GM21737 (cell line): ENCODE results near the gene MACROD2.

ENCODE experiments used
- ATAC-seq: cut with Tn5 transposase; IDR thresholded peaks from one replicate; pipeline ENCODE4 v1.9.1; 2021; ENCODE audit warnings: mild to moderate bottlenecking, moderate library complexity; ENCODE audit not compliant: unreplicated experiment

Gene MACROD2

GRCh38 chr20:14510341-14510740 lies 515.0 kb downstream of the MACROD2 start:
- ATAC-seq: no peak

- no peak for ATAC-seq
These were observed 517.5 kb downstream of the MACROD2 start for GRCh38 chr20:14512839-14513238.

GRCh38 chr20:14518648-14519047 lies 523.3 kb downstream of the MACROD2 start:
- ATAC-seq: no peak

- no peak for ATAC-seq
These were observed 525.7 kb downstream of the MACROD2 start for GRCh38 chr20:14521016-14521415.

- no peak for ATAC-seq
These were observed 526.1 kb downstream of the MACROD2 start for GRCh38 chr20:14521436-14521835.

- no peak for ATAC-seq
These were observed 527.3 kb downstream of the MACROD2 start for GRCh38 chr20:14522595-14522994.

GRCh38 chr20:14523090-14523489 lies 527.8 kb downstream of the MACROD2 start:
- no peak for ATAC-seq

GRCh38 chr20:14525426-14525825 lies 530.1 kb downstream of the MACROD2 start:
- ATAC-seq: no peak

GRCh38 chr20:14526891-14527290 lies 531.6 kb downstream of the MACROD2 start:
- no peak for ATAC-seq

GRCh38 chr20:14531786-14532185 lies 536.5 kb downstream of the MACROD2 start:
- no peak for ATAC-seq

- no peak for ATAC-seq
These were observed 541.4 kb downstream of the MACROD2 start for GRCh38 chr20:14536738-14537137.

GRCh38 chr20:14538433-14538832 lies 543.1 kb downstream of the MACROD2 start:
- no peak for ATAC-seq

- ATAC-seq: no peak
These were observed 547.7 kb downstream of the MACROD2 start for GRCh38 chr20:14543040-14543439.

GRCh38 chr20:14544688-14545087 lies 549.4 kb downstream of the MACROD2 start:
- no peak for ATAC-seq

GRCh38 chr20:14550655-14551054 lies 555.3 kb downstream of the MACROD2 start:
- no peak for ATAC-seq

- no peak for ATAC-seq
These were observed 558.6 kb downstream of the MACROD2 start for GRCh38 chr20:14553774-14554534.

- ATAC-seq: no peak
These were observed 560.4 kb downstream of the MACROD2 start for GRCh38 chr20:14555676-14556075.

- ATAC-seq: no peak
These were observed 560.9 kb downstream of the MACROD2 start for GRCh38 chr20:14556206-14556605.

- no peak for ATAC-seq
These were observed 564.3 kb downstream of the MACROD2 start for GRCh38 chr20:14559612-14560011.

- no peak for ATAC-seq
These were observed 566.5 kb downstream of the MACROD2 start for GRCh38 chr20:14561741-14562221.

GRCh38 chr20:14562981-14563380 lies 567.7 kb downstream of the MACROD2 start:
- no peak for ATAC-seq

- ATAC-seq: no peak
These were observed 571.2 kb downstream of the MACROD2 start for GRCh38 chr20:14566505-14566904.

GRCh38 chr20:14568225-14568624 lies 572.9 kb downstream of the MACROD2 start:
- no peak for ATAC-seq
